ENCODE results near the gene SORCS3. TPM values are rescaled to one million over a fixed set of nuclear protein-coding genes. Genes with fewer than 3 reads are reported as not detected.

SORCS3 gene
- total RNA-seq, 1 experiment from 2014 or later: 0.04 TPM

- Histone ChIP-seq H3K79me1 (ENCODE audit: insufficient read depth, low read depth, low read length, poor library complexity, severe bottlenecking) (no peaks in the 10 kb centered on the region), H4K5ac (ENCODE audit: insufficient read length, low read depth, low read length) (no peak overlapping the region), H3K23ac (ENCODE audit: insufficient read length, low read depth, low read length) (no peak overlapping the region), H3K9me3 (ENCODE audit: control insufficient read depth, low read depth, low read length) (no peaks in the 10 kb centered on the region), H3K56ac (ENCODE audit: insufficient read length, low read depth, low read length) (no peak overlapping the region), H3K18ac (ENCODE audit: insufficient read length, low read depth, low read length) (no peak overlapping the region), H3K4ac (ENCODE audit: low read depth, low read length) (no peak overlapping the region), H3K79me2 (ENCODE audit: insufficient read depth, low read length) (no peaks in the 10 kb centered on the region), H4K20me1 (ENCODE audit: control insufficient read depth, insufficient read depth, insufficient read length) (no peaks in the 10 kb centered on the region), H4K91ac (ENCODE audit: insufficient read length, low read depth, low read length) (no peak overlapping the region), H2BK12ac (ENCODE audit: insufficient read length, low read depth, low read length) (no peak overlapping the region), H2BK5ac (ENCODE audit: insufficient read length, low read length) (no peak overlapping the region), H3K14ac (ENCODE audit: insufficient read depth, low read length) (no peak overlapping the region), H4K8ac (replicated peaks; ENCODE audit: insufficient read length, low read depth, low read length) (no peak overlapping the region), H3K27me3 (ENCODE audit: insufficient read depth, low read length) (no peaks in the 10 kb centered on the region), H2BK120ac (ENCODE audit: low read depth, low read length, poor library complexity, severe bottlenecking) (no peak overlapping the region), H2AK5ac (ENCODE audit: insufficient read length, low read length) (no peak overlapping the region), H3K27ac (ENCODE audit: insufficient read length, low read depth, low read length) (no peak overlapping the region), H3T11ph (ENCODE audit: low read length) (no peak overlapping the region), H2BK15ac (ENCODE audit: low read depth, low read length) (no peak overlapping the region), H3K9ac (ENCODE audit: extremely low read depth, insufficient read length, low read length) (no peak overlapping the region), H3K4me1 (ENCODE audit: insufficient read depth, low read length) (peaks cover 3% of the 10 kb centered on the region; the same call in 1 of the 2 replicates), H2AFZ (ENCODE audit: low read length) (no peak overlapping the region), H3K23me2 (ENCODE audit: insufficient read length, low read depth, low read length, poor library complexity, severe bottlenecking) (no peaks in the 10 kb centered on the region), H2BK20ac (ENCODE audit: low read depth, low read length, poor library complexity, severe bottlenecking) (no peak overlapping the region), H3K4me2 (ENCODE audit: insufficient read depth, insufficient read length, low read length) (no peak overlapping the region)
- no peaks in the 10 kb centered on the region for H3K36me3 Mint-ChIP-seq (ENCODE audit: insufficient read depth in 1 of 3, low read depth in 3 of 3)
- H3K27me3 Mint-ChIP-seq (ENCODE audit: low read depth): no peaks in the 10 kb centered on the region
- no peak overlapping the region for H3K4me3 Mint-ChIP-seq
- no peak for DNase-seq
- no peak for TF ChIP-seq CTCF (conservative IDR thresholded peaks at IDR 0.05)
- H3K27ac Mint-ChIP-seq: no peak overlapping the region
- WGBS (ENCODE audit: extremely low coverage, insufficient read length, low lambda C conversion rate): no CpG with 5 or more reads among the region's 3 CpGs
- peaks cover 16 to 18% of the 10 kb centered on the region in 2 experiments for H3K4me1 Mint-ChIP-seq
- no peaks in the 10 kb centered on the region for H3K9me3 Mint-ChIP-seq
Measured at GRCh38 chr10:105187243-105187642, 546.2 kb downstream of the SORCS3 start.

Measured in H9 (cell line).